WI38 (cell line): ENCODE data around the gene AHRR.

Experiments
- H3K4me3 ChIP-seq: 2 replicates; pipeline ENCODE4 v1.5.1; 2011; ENCODE audit warnings: low read depth, mild to moderate bottlenecking, control low read depth, low read length
- CTCF ChIP-seq: IDR thresholded peaks from 2 replicates; pipeline ENCODE4 v1.5.1; 2012; ENCODE audit warnings: low read depth, mild to moderate bottlenecking, control low read depth, low read length

Gene AHRR

DNA sequence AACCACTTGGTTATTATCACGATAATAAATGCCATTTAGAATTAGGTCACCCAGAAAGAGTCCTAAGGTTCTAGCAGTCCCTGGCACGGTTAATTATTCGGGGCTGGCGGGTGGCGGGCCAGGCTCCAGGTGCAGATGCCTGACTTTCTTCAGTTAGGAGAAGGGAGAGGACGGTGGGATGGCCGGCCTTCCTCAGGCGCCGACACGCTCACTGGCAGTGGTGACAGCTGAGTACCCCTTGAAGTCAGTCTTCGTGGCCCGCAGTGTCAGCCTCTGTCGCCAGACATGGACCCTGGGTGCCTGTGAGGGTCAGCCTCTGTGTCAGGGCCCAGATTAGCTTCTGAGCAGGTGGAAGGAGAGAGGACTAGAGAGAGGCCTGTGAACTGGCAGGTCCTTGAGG is 100.4 kb downstream of the AHRR start:
- no peak overlapping the region for H3K4me3 ChIP-seq
- TF ChIP-seq CTCF: no peak

DNA sequence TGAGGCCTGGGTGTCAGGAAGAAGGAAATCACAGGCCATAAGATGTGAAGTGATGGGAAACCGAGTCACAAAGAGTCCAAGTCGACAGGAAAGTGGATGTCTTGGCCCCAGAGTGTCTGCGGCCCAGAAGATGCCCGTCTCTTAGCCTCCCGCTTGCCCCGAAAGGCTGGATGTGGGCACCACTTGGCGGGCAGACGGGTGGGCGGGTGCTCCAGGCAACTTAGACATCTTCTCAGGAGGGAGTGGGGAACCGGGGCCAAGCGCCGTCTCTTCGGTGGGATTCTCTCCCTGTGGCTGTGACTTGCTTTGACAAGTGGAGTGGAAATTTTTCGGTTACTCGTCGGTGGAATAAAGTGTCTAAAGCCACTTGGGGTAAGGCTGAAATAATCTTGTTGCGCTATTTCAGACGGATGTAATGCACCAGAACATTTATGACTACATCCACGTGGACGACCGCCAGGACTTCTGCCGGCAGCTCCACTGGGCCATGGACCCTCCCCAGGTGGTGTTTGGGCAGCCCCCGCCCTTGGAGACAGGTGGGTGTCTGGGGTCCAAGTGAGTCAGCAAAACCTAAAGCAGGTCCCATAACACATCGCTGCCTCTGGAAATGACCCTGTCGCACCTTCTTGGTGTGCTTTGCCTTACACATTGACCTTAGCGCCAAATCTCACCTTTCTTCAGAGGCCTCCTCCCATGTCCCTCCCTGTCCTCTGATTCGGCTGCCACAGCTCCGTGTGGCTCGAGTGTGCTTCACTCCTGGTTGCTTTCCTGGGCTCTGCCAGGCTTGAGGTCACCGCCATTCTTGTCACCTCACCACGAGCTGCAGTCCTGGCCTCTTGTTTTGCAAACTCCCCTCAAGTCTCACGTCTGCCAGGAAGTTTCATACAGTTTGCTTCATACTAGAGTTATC is 101.1 kb downstream of the AHRR start:
- no peak overlapping the region for H3K4me3 ChIP-seq
- no peak for TF ChIP-seq CTCF

DNA sequence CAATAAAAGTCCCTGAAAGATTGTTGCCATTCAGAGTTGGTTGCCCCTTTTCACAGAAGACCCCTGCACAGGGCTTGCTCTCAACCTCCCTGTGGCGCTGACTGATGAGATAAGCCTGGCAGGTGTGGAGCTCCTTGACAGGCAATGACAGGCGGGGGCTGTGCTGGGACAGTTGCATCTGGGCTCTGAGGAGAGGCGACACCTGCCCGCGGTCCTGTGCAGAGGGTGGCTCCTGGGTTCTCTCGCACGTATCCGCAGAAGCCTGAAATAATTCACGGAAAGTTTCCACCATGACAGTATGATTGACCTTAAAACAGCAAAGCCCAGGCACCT is 101.7 kb downstream of the AHRR start:
- no peak for TF ChIP-seq CTCF
- H3K4me3 ChIP-seq: no peak overlapping the region

- no peak for TF ChIP-seq CTCF
- no peak overlapping the region for H3K4me3 ChIP-seq
Observed at GRCh38 chr5:423626-424261, 102.2 kb downstream of the AHRR start.

DNA sequence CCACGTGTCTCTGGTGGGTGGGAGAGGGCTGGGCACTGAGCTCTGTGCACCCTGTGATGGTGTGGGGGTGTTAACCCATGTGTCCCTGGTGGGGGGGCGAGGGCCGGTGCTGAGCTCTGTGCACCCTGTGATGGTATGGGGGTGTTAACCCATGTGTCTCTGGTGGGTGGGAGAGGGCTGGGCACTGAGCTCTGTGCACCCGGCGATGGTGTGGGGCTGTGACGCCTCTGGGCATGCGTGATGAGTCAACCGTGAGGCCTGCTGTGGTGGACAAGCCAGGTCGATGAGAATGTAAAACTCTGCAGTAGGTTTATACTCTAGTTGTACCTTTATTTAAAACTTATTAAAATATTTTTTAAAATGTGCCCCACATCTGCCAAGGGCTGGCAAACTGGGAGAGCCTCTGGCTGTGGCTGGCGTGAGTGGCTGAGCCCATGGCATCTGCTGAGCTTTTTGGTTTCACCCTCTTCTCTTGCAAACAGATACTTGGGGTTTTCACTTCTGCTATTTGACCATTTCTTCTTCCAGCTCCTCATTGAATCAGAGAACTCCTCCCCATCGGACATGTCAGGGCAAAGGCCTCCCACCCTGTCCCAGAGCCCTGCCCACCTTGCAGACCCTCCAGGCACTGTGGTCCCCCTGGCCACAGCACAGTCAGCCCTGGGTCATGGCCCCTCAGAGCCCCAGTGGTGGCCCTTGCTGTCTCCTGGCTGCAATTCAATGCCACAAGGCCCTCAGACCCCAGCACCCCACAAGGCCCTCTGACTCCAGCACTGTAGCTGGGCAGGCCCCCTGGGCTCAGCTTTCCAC is 103.0 kb downstream of the AHRR start:
- no peak overlapping the region for H3K4me3 ChIP-seq
- TF ChIP-seq CTCF: no peak

DNA sequence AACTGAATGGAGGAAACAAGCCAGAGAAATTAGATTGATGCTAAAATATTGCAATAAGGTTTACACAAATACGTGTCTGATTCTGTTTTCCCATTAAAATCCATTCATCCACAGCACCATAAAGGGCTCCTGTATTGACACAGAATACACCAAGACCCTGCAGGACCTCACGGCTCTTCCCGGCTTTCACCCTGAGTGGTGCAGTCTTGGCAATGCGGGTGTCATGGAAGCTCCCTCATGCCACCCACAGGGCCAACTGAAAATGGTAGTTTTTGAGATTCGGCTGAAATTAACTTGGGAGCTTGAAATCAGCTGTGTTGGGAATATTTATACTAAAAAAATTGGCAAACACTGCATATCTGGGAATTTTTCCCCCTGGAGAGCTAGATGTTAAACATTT is 104.2 kb downstream of the AHRR start:
- no peak overlapping the region for H3K4me3 ChIP-seq
- TF ChIP-seq CTCF: no peak
